ENCODE data around the gene KHDC4. TPM values are rescaled to one million over a fixed set of nuclear protein-coding genes. Genes with fewer than 3 reads are reported as not detected.

The KHDC4 gene
- polyA plus RNA-seq, 1 donor from 2014 or later, result 97.1 TPM

DNA sequence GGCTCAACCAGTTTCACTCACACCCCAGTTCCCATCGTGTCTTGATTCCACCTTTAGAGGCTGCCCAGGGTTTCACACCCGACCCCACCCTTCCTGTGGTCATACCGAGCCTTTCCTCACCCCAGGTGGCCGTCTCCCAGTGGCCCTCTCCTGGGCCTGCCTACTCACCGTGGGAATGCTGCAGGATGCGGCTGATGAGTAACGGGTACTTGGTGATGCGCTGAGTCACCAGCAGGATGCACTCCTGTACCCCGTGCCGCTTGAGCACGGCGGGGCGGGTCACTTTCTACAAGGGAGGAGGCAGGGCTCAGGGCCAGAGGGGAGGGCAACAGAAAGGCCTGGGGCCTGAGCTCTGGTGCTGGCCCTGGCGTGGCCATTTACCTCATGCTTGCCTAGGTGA is 27.7 kb upstream of the KHDC4 start:
- Histone ChIP-seq H3K27ac (ENCODE audit: low read length) (no peak overlapping the region), H3K9me3 (ENCODE audit: low read length) (no peaks in the 10 kb centered on the region), H2AFZ (ENCODE audit: low read depth, low read length) (no peak overlapping the region), H3F3A (ENCODE audit: insufficient read depth, low read length, poor library complexity, severe bottlenecking) (no peaks in the 10 kb centered on the region), H3K36me3 (ENCODE audit: insufficient read depth, low read length) (peaks cover 8% of the 10 kb centered on the region), H3K4me2 (ENCODE audit: low read length) (no peak overlapping the region), H3K4me3 (ENCODE audit: low read length) (no peak overlapping the region), H4K20me1 (ENCODE audit: insufficient read depth) (no peaks in the 10 kb centered on the region), H3K9me2 (ENCODE audit: insufficient read depth, low read length) (no peaks in the 10 kb centered on the region), H3K27me3 (ENCODE audit: insufficient read depth, low read depth, low read length) (no peaks in the 10 kb centered on the region), H3K79me2 (replicated peaks; ENCODE audit: insufficient read depth, low read length) (no peaks in the 10 kb centered on the region), H3K9ac (ENCODE audit: low read length) (no peak overlapping the region)
- TF ChIP-seq REST (IDR thresholded peaks at IDR 0.05; ENCODE audit: borderline replicate concordance) (no peak), EZH2 (IDR thresholded peaks at IDR 0.05; ENCODE audit: borderline replicate concordance, insufficient read depth, low read length, poor library complexity, severe bottlenecking) (no peak)

DNA sequence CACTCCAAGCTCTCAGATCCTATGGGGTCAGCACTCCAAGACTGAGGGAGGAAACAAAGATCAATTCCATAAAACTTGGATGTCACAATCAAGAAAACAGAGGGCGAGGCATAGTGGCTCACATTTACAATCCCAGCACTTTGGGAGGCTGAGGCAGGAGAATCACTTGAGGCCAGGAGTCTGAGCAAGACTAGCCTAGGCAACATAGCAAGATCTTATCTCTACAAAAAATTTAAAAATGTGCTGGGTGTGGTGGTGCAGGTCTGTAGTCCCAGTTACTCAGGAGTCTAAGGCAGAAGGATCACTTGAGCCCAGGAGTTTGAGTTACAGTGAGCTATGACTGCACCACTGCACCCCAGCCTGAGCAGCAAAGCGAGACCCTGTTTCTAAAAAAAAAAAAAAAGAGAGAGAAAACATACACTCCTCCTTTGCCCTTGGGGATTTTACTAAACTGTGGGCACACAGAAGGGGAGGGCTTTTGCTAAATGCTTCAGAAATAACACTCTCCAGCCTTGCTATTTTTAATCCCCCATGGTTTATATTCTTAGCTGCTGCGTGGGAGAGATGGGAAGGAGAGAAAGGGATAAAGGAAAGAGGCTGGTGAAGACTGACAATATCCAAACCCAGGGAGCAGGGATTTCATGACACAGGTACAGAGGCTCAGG is 26.0 kb upstream of the KHDC4 start:
- H3K9me2 ChIP-seq (ENCODE audit: insufficient read depth, low read length), result no peaks in the 10 kb centered on the region
- no peaks in the 10 kb centered on the region for H3K9me3 ChIP-seq (ENCODE audit: low read length)
- no peak for TF ChIP-seq REST (IDR thresholded peaks at IDR 0.05; ENCODE audit: borderline replicate concordance)
- TF ChIP-seq, protein P1, sequence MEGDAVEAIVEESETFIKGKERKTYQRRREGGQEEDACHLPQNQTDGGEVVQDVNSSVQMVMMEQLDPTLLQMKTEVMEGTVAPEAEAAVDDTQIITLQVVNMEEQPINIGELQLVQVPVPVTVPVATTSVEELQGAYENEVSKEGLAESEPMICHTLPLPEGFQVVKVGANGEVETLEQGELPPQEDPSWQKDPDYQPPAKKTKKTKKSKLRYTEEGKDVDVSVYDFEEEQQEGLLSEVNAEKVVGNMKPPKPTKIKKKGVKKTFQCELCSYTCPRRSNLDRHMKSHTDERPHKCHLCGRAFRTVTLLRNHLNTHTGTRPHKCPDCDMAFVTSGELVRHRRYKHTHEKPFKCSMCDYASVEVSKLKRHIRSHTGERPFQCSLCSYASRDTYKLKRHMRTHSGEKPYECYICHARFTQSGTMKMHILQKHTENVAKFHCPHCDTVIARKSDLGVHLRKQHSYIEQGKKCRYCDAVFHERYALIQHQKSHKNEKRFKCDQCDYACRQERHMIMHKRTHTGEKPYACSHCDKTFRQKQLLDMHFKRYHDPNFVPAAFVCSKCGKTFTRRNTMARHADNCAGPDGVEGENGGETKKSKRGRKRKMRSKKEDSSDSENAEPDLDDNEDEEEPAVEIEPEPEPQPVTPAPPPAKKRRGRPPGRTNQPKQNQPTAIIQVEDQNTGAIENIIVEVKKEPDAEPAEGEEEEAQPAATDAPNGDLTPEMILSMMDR (IDR thresholded peaks at IDR 0.05; ENCODE audit: poor library complexity, severe bottlenecking), result no peak
- no peak for TF ChIP-seq MXI1 (conservative IDR thresholded peaks at IDR 0.05; ENCODE audit: poor library complexity, severe bottlenecking)
- no peak for TF ChIP-seq SMC3 (conservative IDR thresholded peaks at IDR 0.05; ENCODE audit: poor library complexity)
- no peak for TF ChIP-seq RAD21 (conservative IDR thresholded peaks at IDR 0.05)
- TF ChIP-seq POLR2AphosphoS5 (IDR thresholded peaks at IDR 0.05), result no peak
- no peak for TF ChIP-seq TAF1 (IDR thresholded peaks at IDR 0.05; ENCODE audit: low read depth)
- TF ChIP-seq EP300 (conservative IDR thresholded peaks at IDR 0.05; ENCODE audit: poor library complexity, severe bottlenecking), result no peak
- H3K79me2 ChIP-seq (replicated peaks; ENCODE audit: insufficient read depth, low read length), result no peaks in the 10 kb centered on the region
- no peaks in the 10 kb centered on the region for H3K27me3 ChIP-seq (ENCODE audit: insufficient read depth, low read depth, low read length)
- H2AFZ ChIP-seq (ENCODE audit: low read depth, low read length), result no peak overlapping the region
- no peaks in the 10 kb centered on the region for H4K20me1 ChIP-seq (ENCODE audit: insufficient read depth)
- H3F3A ChIP-seq (ENCODE audit: insufficient read depth, low read length, poor library complexity, severe bottlenecking), result no peaks in the 10 kb centered on the region
- no peak overlapping the region for H3K27ac ChIP-seq (ENCODE audit: low read length)
- no peak overlapping the region for H3K4me2 ChIP-seq (ENCODE audit: low read length)
- H3K9ac ChIP-seq (ENCODE audit: low read length), result no peak overlapping the region
- no peak overlapping the region for H3K4me3 ChIP-seq (ENCODE audit: low read length)
- peaks cover 8% of the 10 kb centered on the region for H3K36me3 ChIP-seq (ENCODE audit: insufficient read depth, low read length)

Data from neural cell (in vitro differentiated cells).